GM18517 (cell line): ENCODE data around the gene ZNF770.
"Not testable (repeated sequence)": the region's sequence is repeated elsewhere in the genome, so short reads cannot be mapped to it uniquely, and the experiment has no call there.

Source experiments
- ATAC-seq: cut with Tn5 transposase; IDR thresholded peaks from one replicate; pipeline ENCODE4 v1.9.1; 2021; ENCODE audit warnings: mild to moderate bottlenecking, moderate library complexity; ENCODE audit not compliant: unreplicated experiment

Gene ZNF770

DNA sequence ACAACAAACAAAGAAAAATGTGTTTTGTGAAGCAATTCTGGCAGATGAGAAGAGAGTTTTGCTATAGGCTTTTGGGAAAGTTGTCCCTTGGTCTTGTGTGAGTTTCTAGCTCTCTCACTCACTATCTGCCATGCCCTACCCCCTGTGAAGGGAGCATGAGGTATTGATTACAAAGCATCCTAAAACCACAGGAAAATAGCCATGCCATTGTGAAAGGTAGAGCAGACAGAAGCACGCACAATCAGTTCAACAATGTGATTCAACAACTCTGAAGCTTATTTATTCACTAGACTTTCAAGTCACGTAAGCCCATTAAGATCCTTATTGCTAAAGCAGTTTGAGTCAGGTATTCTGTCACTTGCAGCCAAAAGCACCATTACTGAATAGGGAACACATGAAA lies 12.0 kb downstream of the ZNF770 start:
- ATAC-seq: no peak

GRCh38 chr15:34973512-34973911 lies 14.6 kb downstream of the ZNF770 start:
- no peak for ATAC-seq

- peak; percentile 6 for ATAC-seq
These were observed 17.9 kb downstream of the ZNF770 start for GRCh38 chr15:34970098-34970643.

GRCh38 chr15:34969340-34970097 lies 18.6 kb downstream of the ZNF770 start, which contains the start of gene AQR:
AQR (minus strand) TSS chr15:34969742; CDS start chr15:34969613, 129 bp downstream.
- peak; percentile 97 for ATAC-seq

GRCh38 chr15:34964277-34964676 lies 23.8 kb downstream of the ZNF770 start:
- ATAC-seq: no peak

DNA sequence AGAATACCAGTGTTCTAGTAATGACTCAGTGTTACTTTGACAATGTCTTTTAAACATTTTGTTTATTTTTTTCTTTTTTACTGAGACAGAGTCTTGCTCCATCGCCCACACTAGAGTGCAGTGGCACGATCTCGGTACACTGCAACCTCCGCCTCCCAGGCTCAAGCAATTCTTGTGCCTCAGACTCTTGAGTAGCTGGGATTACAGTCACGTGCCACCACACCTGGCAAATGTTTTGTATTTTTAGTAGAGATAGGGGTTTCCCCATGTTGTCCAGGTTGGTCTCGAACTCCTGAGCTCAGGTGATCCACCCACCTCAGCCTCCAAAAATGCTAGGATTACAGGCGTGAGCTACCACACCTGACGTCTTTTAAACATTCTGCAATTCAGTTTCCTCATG lies 34.2 kb downstream of the ZNF770 start:
- ATAC-seq: no peak

GRCh38 chr15:34952481-34952880 lies 35.6 kb downstream of the ZNF770 start:
- ATAC-seq: no peak

DNA sequence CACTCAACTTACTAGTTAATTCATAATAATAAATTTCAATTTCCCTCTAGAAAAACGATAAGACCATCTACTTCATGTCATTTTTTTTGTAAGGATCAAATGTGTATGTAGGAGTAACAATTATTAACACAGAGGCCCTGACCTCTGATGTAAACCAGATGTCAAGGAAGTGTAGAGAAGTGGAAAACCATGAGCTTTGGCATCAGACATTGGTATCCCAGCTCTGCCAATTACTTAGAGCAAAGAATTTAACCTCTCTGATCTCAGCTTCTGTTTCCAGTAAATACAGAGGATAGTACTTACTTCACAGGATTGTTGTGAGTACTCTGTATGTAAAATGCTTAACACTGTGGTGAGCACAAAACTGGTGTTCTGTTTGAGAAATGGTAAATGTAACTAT lies 36.1 kb downstream of the ZNF770 start:
- no peak for ATAC-seq

DNA sequence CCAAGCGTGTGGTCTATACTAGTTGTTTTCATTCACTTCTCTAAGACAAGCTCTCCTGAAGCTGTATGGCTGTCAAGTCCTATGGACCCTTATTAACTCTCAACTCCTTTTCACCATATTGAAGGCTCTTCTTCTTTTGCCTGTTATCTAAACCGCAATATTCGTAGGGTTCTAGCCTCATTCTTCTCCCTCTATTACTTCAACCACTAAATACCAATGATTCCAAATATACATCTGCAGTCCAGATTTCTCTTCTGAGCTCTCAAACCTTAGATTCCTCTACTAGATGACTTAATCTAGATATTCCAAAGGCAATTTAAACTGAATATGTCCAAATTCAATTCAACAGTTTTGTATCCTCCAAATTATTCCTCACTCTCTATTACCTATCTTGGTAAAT lies 43.2 kb downstream of the ZNF770 start:
- no peak for ATAC-seq

GRCh38 chr15:34943711-34944110 lies 44.4 kb downstream of the ZNF770 start:
- no peak for ATAC-seq

DNA sequence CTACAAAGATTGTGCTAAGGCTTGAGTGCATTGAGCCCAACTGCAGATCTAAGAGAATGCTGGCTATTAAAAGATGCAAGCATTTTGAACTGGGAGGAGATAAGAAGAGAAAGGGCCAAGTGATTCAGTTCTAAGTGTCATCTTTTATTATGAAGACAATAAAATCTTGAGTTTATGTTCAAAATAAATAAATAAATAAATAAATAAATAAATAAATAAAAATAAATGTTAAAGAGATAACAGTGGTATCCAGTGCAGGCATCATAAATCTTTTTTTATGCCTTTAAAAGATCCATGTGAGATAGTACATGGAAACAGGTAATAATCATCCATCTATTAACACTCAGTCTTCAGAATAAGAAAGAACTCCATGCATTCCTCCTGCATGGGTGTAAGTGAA lies 44.8 kb downstream of the ZNF770 start:
- ATAC-seq: not testable (repeated sequence)

DNA sequence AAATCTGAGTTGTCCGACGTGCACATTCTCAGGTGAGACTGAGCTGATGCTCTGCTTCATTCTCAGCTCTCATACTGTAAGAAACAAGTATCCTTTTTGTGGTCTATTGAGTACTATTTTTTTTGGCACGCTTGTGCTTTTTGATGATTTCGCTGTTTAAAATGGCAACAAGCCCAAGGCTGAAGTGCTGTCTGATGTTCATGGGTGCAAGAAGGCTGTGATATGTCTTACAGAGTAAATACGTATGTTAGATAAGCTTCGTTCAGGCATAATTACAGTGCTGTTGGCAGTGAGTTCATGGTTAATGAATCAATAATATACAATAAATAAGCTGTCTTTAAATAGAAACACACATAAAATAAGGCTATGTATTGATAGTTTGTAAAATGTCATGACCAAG lies 45.7 kb downstream of the ZNF770 start:
- no peak for ATAC-seq

GRCh38 chr15:34941831-34942230 lies 46.3 kb downstream of the ZNF770 start:
- no peak for ATAC-seq

DNA sequence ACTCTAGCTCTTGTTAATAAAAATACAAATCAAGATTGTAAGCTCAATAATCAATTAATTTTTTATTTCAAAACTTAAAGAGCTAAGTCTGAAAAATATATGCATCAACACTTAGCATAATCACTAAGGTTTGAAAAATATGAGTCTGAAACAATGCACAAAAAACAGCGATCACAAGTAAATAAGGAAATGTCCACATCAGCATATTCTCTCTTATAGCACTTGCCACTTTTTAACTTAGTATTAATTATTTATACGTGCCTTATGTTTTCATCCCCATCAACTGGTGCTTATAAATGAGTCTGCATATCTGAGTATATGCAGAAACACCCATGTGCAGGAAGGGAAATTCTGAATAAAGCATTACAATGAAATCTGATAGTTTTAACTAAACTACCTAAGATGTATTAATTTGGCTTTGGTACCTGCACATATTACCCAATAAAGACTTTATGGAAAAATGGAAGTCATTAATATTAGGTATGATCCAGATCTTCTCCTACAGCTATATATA lies 46.8 kb downstream of the ZNF770 start:
- no peak for ATAC-seq

DNA sequence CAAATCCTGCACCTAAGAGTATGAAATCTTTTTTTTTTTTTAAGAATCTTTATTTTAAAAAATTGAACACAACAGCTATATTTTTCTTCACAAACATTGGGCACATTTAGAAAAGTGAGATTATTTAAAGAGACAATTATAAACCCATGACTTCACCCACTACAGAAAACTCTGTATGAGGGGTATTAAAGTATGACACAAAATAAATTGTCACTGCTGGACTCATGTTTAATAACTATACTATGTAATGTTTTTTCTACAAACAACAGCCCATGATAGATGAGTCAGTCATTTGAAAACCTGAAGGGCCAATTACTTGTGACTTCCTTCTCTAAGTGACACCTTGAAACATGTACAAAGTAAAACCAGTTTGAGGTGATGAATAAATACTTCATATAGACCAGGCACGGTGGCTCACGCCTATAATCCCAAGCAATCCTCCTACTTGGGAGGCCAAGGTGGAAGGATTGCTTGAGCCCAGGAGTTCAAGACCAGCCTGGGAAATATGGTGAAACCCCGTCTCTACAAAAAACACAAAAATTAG lies 54.6 kb downstream of the ZNF770 start:
- no peak for ATAC-seq

DNA sequence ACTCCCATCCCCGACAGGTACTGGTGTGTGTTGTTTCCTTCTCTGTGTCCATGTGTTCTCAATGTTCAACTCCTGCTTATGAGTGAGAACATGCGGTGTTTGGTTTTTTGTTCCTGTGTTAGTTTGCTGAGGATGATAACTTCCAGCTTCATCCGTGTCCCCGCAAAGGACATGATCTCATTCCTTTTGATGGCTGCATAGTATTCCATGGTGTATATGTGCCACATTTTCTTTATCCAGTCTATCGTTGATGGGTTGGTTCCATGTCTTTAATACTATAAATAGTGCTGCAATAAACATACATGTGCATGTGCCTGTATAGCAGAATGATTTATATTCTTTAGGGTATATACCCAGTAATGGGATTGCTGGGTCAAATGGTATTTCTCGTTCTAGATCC lies 59.7 kb downstream of the ZNF770 start:
- not testable (repeated sequence) for ATAC-seq
